Measurements from ENCODE around the gene KIF2A. TPM values are rescaled to one million over a fixed set of nuclear protein-coding genes. Genes with fewer than 3 reads are reported as not detected.

The KIF2A gene
- polyA plus RNA-seq, 1 donor (not counting 4 experiments of a cell fraction or from before 2014, with no cell fraction given) = 34.8 TPM

DNA sequence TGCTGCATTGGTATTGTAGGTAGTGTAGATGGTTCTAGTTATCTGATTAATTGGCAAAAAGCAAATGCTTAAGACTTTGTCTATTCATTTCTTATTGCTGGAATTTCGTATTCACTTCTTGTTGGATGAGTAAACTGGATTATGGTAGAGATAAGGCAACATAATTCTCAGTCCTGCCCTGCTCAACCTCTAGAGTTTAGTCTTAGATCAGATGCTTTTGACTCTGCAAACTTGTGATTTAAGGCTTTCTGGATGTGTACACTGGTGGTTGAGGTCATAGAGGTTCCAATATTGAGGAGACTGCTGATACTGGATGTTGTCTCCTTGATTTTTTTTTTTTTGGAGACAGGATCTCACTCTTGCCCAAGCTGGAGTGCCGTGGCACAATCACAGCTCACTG is 35.0 kb downstream of the KIF2A start:
- FAIRE-seq = no peak
- no peak overlapping the region for H3K27ac ChIP-seq (ENCODE audit: control insufficient read depth, insufficient read depth, low read length)
- H3K36me3 ChIP-seq (ENCODE audit: control insufficient read depth in 2 of 2, extremely low read depth in 1 of 2, insufficient read depth in 2 of 2, low read length in 2 of 2) = no peaks in the 10 kb centered on the region
- dilution Hi-C loops (cut with MboI; ENCODE audit: extremely low pct_ligation_motif_present, low sequenced_read_pairs) = no loop called here
- no peaks in the 10 kb centered on the region for H3K27me3 ChIP-seq (ENCODE audit: control insufficient read depth, extremely low read depth, insufficient read depth, low read length)
- H3K9me1 ChIP-seq (ENCODE audit: control insufficient read depth, extremely low read depth, insufficient read depth, low read length) = no peaks in the 10 kb centered on the region
- H2AFZ ChIP-seq (ENCODE audit: control insufficient read depth, low read length) = no peak overlapping the region
- H3K4me1 ChIP-seq (ENCODE audit: control insufficient read depth, extremely low read depth, insufficient read depth, low read length) = peaks cover 9% of the 10 kb centered on the region
- DNase-seq (ENCODE audit: low read depth, low spot score) = no peak
- H3K4me2 ChIP-seq (ENCODE audit: control insufficient read depth, extremely low read depth, insufficient read depth, low read depth, low read length) = no peak overlapping the region
- H3K79me2 ChIP-seq (ENCODE audit: control insufficient read depth, insufficient read depth, low read length) = peaks cover 40% of the 10 kb centered on the region
- peaks cover 2% of the 10 kb centered on the region for H4K20me1 ChIP-seq (ENCODE audit: control insufficient read depth, extremely low read depth, insufficient read depth, low read length)
- H3K4me3 ChIP-seq (ENCODE audit: control insufficient read depth in 2 of 3, extremely low read depth in 1 of 3, insufficient read depth in 2 of 3, low read depth in 1 of 3, low read length in 3 of 3) = no peak overlapping the region
- no peak overlapping the region for H3K9ac ChIP-seq (ENCODE audit: control insufficient read depth, extremely low read depth, insufficient read depth, low read length)
- TF ChIP-seq, protein P1, sequence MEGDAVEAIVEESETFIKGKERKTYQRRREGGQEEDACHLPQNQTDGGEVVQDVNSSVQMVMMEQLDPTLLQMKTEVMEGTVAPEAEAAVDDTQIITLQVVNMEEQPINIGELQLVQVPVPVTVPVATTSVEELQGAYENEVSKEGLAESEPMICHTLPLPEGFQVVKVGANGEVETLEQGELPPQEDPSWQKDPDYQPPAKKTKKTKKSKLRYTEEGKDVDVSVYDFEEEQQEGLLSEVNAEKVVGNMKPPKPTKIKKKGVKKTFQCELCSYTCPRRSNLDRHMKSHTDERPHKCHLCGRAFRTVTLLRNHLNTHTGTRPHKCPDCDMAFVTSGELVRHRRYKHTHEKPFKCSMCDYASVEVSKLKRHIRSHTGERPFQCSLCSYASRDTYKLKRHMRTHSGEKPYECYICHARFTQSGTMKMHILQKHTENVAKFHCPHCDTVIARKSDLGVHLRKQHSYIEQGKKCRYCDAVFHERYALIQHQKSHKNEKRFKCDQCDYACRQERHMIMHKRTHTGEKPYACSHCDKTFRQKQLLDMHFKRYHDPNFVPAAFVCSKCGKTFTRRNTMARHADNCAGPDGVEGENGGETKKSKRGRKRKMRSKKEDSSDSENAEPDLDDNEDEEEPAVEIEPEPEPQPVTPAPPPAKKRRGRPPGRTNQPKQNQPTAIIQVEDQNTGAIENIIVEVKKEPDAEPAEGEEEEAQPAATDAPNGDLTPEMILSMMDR (optimal IDR thresholded peaks at IDR 0.05 in 1 of 3, IDR thresholded peaks at IDR 0.05 in 1 of 3, conservative IDR thresholded peaks at IDR 0.05 in 1 of 3; ENCODE audit: extremely low read depth in 1 of 3, insufficient read depth in 2 of 3, low read length in 3 of 3) = no peak
- no peak for TF ChIP-seq EZH2 (IDR thresholded peaks at IDR 0.05; ENCODE audit: low read length)
- H3K9me3 ChIP-seq (ENCODE audit: control insufficient read depth, low read depth, low read length) = no peaks in the 10 kb centered on the region

DNA sequence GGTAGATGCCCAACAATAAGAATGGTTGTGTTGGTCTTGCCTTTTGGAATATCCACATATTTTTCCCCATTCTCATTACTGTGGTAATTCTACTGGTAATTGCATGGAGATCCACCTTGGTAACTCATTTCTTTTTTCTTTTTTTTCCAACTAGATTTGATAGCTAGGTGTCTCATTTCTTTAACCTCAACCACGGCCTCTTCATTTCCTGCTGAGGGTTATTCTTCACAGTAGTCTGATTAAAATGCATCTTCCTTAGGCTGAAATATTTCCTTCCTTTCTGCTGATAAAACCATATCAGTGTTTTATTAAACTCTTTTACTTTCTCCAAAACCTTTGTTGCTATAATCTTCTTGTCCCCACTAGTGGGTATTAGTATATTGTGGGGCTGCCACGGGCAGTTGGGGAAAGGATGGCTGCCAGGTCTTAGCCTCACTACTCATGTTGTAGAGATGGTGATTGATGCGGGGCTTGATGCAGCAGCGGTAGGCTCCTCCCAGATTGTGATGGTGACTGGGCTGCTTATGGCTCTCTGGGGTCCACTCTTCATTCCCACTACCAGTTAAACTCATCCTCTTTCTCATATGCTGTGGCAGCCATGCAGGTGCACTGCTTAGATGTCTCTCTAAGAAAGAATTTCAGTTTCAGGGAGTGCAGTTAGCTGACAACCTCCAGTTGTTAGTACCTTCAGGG is 35.9 kb downstream of the KIF2A start:
- Histone ChIP-seq H4K20me1 (ENCODE audit: control insufficient read depth, extremely low read depth, insufficient read depth, low read length) (peaks cover 2% of the 10 kb centered on the region), H3K4me3 (ENCODE audit: control insufficient read depth in 2 of 3, extremely low read depth in 1 of 3, insufficient read depth in 2 of 3, low read depth in 1 of 3, low read length in 3 of 3) (no peak overlapping the region), H3K9me3 (ENCODE audit: control insufficient read depth, low read depth, low read length) (no peaks in the 10 kb centered on the region), H3K4me2 (ENCODE audit: control insufficient read depth, extremely low read depth, insufficient read depth, low read depth, low read length) (no peak overlapping the region), H2AFZ (ENCODE audit: control insufficient read depth, low read length) (no peak overlapping the region), H3K27ac (ENCODE audit: control insufficient read depth, insufficient read depth, low read length) (no peak overlapping the region), H3K9me1 (ENCODE audit: control insufficient read depth, extremely low read depth, insufficient read depth, low read length) (no peaks in the 10 kb centered on the region), H3K9ac (ENCODE audit: control insufficient read depth, extremely low read depth, insufficient read depth, low read length) (no peak overlapping the region), H3K27me3 (ENCODE audit: control insufficient read depth, extremely low read depth, insufficient read depth, low read length) (no peaks in the 10 kb centered on the region), H3K4me1 (ENCODE audit: control insufficient read depth, extremely low read depth, insufficient read depth, low read length) (peaks cover 9% of the 10 kb centered on the region), H3K79me2 (ENCODE audit: control insufficient read depth, insufficient read depth, low read length) (peaks cover 47% of the 10 kb centered on the region), H3K36me3 (ENCODE audit: control insufficient read depth in 2 of 2, extremely low read depth in 1 of 2, insufficient read depth in 2 of 2, low read length in 2 of 2) (no peaks in the 10 kb centered on the region)
- no peak for TF ChIP-seq EZH2 (IDR thresholded peaks at IDR 0.05; ENCODE audit: low read length)
- TF ChIP-seq, protein P1 (optimal IDR thresholded peaks at IDR 0.05 in 1 of 3, IDR thresholded peaks at IDR 0.05 in 1 of 3, conservative IDR thresholded peaks at IDR 0.05 in 1 of 3; ENCODE audit: extremely low read depth in 1 of 3, insufficient read depth in 2 of 3, low read length in 3 of 3) = no peak
- no peak for DNase-seq (ENCODE audit: low read depth, low spot score)
- FAIRE-seq = no peak
- dilution Hi-C loops (cut with MboI; ENCODE audit: extremely low pct_ligation_motif_present, low sequenced_read_pairs) = no loop called here
